Astrocyte of the spinal cord (primary cell): ENCODE data around the gene PELI3.
A peak's percentile ranks its signal among the peaks of the same experiment; 100 is the strongest.

Experiments
- DNase-seq: peaks from one replicate; pipeline ENCODE4 v3.0.0; 2011; ENCODE audit warnings: low read depth, low spot score
- H3K4me3 ChIP-seq: 2 replicates; pipeline ENCODE4 v1.5.1; 2011; ENCODE audit warnings: low read depth, mild to moderate bottlenecking, low read length, moderate library complexity
- in situ Hi-C: cut with HindIII; loops from 2 replicates; pipeline ENCODE4 v1.10.0; 2017; ENCODE audit warnings: low sequenced_read_pairs
- TF ChIP-seq, protein P1 (sequence below): IDR thresholded peaks from 2 replicates; pipeline ENCODE4 v1.5.1; 2012; ENCODE audit warnings: low read depth, mild to moderate bottlenecking, low read length, inconsistent platforms

Gene PELI3, protein sequence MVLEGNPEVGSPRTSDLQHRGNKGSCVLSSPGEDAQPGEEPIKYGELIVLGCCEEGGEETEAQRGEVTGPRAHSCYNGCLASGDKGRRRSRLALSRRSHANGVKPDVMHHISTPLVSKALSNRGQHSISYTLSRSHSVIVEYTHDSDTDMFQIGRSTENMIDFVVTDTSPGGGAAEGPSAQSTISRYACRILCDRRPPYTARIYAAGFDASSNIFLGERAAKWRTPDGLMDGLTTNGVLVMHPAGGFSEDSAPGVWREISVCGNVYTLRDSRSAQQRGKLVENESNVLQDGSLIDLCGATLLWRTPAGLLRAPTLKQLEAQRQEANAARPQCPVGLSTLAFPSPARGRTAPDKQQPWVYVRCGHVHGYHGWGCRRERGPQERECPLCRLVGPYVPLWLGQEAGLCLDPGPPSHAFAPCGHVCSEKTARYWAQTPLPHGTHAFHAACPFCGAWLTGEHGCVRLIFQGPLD

DNA sequence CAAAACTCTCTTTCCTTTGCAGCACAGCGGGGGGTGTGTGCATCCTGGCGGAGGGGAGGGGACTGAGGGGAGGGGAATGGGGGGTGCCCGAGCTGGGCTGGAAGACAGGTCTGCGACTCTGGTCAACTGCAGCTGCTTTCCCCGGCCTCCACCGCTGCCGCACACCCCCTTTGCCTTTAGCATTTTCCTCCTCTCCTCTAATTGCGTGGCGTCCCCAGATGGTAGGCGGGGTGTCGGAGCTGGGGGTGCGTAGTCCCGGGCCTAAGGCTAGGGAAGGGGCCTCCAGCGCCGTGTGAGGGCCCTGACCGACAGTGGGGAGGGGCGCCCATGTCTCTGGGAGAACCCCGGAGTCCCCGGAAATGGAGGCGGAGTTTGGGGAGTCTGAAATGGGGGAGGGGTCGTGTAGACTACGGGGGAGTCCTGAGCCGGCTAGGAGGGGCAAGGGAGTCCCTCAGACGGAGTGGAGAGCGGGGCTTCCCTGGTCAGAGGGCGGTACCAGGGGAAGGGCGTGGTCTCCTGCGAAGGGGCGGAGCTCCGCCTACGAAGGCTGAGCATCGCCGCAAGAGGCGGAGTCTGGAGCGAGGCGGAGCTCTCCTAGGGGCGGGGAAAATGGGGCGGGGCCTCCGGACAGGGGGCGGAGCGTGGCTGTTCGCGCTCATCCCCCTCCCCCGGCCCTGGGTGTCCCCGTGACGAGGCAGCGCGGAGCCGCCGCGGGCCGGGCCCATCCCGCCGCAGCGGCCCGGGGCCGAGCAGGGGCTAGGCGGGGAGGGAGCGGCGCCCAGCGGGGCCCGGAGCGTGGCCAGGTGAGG lies at the start of gene PELI3:
Gene PELI3 (plus strand): TSS at position 681 of the 809 bp plus-strand sequence. CDS start 1,224 bp downstream, outside the sequence.
- DNase-seq, result peak; percentile 90
- H3K4me3 ChIP-seq, result peak within 1 kb of the TSS; percentile 56
- in situ Hi-C loops, result no loop called here
- TF ChIP-seq, protein P1, sequence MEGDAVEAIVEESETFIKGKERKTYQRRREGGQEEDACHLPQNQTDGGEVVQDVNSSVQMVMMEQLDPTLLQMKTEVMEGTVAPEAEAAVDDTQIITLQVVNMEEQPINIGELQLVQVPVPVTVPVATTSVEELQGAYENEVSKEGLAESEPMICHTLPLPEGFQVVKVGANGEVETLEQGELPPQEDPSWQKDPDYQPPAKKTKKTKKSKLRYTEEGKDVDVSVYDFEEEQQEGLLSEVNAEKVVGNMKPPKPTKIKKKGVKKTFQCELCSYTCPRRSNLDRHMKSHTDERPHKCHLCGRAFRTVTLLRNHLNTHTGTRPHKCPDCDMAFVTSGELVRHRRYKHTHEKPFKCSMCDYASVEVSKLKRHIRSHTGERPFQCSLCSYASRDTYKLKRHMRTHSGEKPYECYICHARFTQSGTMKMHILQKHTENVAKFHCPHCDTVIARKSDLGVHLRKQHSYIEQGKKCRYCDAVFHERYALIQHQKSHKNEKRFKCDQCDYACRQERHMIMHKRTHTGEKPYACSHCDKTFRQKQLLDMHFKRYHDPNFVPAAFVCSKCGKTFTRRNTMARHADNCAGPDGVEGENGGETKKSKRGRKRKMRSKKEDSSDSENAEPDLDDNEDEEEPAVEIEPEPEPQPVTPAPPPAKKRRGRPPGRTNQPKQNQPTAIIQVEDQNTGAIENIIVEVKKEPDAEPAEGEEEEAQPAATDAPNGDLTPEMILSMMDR, result no peak

DNA sequence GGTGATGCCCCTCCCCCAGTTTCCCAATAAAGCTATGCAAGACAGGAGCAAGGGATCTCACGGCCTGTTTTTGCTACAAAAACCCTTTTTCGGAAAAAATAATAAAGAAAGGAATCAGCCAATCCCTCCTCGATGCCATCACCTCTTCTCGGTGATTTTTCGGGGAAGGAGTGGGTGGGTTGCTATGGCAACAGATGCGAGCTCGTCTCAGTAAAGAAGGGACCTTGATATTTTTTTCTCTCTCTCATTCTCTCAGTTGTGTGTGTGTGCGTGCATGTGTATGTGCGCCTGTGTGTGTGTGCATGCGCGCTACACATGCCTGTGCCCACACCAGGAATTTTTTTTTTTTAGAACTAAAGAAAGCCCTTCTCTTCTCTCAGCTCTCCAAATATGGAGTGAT lies 49.7 kb upstream of the PELI3 start:
- in situ Hi-C loops, result no loop called here
- no peak for DNase-seq
- TF ChIP-seq, protein P1, result no peak
- H3K4me3 ChIP-seq, result no peak overlapping the region

DNA sequence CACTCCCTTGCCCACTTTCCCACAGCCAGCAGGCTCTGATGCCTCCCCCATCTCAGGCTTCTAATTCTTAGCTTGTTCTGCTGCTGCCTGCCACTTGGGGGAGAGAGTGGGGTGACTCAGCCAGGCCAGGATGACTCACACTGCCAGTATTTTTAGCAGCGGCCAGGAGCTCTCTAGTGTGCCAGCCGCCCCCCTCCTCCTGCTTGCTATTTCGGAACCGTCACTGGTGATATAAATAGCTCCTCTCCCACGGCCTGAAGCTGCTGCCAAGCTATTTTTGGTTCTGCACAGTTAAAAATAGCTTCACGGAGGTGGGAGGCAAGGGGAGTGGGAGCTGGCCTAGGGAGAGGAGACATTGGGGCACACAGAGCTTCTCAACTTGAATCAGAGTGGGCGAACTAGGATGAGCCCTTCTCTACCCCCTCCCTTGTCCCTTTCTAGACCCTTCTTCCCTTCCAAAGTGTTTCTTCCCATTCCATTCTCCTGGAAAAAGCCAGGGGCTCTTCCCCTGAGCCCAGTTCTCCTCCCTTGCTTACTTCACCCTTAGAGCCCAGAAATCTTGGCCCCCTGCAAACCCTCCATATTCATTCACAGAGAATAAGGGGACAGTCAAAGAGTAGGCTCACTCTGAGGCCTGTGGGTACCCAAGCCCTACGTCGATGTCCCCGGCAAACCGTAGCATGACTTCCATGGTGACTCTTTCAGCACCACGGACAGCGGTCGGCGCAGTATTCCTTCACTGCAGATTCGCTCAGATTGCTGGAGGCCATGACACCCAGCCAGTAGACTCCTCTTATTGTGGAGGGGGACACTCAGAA lies 48.3 kb upstream of the PELI3 start:
- DNase-seq, result peak; percentile 93
- in situ Hi-C loops, result no loop called here
- no peak overlapping the region for H3K4me3 ChIP-seq
- TF ChIP-seq, protein P1, result peak; percentile 64

DNA sequence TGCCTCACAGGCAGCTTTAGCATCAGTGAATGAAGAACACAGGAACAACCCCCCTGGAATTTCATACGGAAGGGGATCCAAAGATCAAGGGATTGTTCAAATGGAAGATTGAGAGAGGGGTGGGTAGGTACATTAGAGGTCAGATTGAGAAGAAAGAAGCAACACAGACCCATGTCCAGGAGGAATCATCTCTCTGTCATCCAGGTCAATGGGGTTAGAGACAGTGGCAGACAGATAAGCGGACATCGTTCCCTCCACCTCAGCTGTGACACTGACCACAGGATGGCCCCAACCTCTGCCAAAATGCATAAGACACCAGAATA lies 47.8 kb upstream of the PELI3 start:
- in situ Hi-C loops, result no loop called here
- DNase-seq, result no peak
- no peak overlapping the region for H3K4me3 ChIP-seq
- TF ChIP-seq, protein P1, result no peak

DNA sequence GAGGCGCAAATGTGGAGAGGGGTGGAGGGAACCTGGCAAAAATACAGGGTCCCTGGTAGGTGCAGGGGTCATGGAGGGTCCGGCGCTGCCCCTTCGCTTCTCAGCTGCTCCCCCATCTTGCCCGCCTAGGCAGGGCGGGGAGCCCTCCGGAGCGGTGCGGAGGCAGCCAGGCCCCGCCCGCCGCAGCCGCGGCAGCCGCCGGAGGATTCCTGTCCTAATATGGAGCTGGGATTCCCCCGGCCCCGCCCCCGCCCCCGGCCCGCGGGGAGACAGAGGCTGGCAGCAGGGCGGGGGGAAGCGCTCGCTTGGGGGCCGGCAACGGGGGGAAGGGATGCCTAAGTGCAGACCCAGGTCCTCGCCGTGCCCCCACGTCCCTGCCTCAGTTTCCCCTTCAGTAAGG lies 46.9 kb upstream of the PELI3 start:
- in situ Hi-C loops, result no loop called here
- no peak for DNase-seq
- TF ChIP-seq, protein P1, result no peak
- H3K4me3 ChIP-seq, result no peak overlapping the region
